Tibial artery (tissue), 4 donors: ENCODE measurements around the gene FAM241B.

Experiments used
- DNase-seq, 2 donors: peaks; one replicate each; pipeline ENCODE4 v3.0.0-alpha.2; 2019
- H3K27ac ChIP-seq, 2 donors: fragments of 200-600 bp; sonication (generic) in 1 of 2; 1 replicate in 1 of 2; 2 replicates in 1 of 2; pipeline ENCODE4 v1.5.1; 2018 to 2019; ENCODE audit warnings: mild to moderate bottlenecking in 1 of 2
- H3K27me3 ChIP-seq, 2 donors: fragments of 200-600 bp; sonication (generic) in 1 of 2; one replicate each; pipeline versions ENCODE4 v1.5.1 to v1.6.0; 2016 to 2019
- H3K36me3 ChIP-seq, 3 donors: fragments of 200-600 bp; sonication (generic) in 2 of 3; one replicate each; pipeline ENCODE4 v1.5.1; 2016 to 2019; ENCODE audit warnings: mild to moderate bottlenecking in 2 of 3
- H3K4me1 ChIP-seq, 4 donors: fragments of 200-600 bp; sonication (generic) in 2 of 4; 1 replicate in 3 of 4; 2 replicates in 1 of 4; pipeline ENCODE4 v1.5.1; 2016 to 2019
- H3K4me3 ChIP-seq, 2 donors: fragments of 200-600 bp; sonication (generic) in 1 of 2; 1 replicate in 1 of 2; 2 replicates in 1 of 2; pipeline ENCODE4 v1.5.1; 2018 to 2019; ENCODE audit warnings: mild to moderate bottlenecking in 2 of 2
- H3K9me3 ChIP-seq, 3 donors: fragments of 200-600 bp; sonication (generic) in 1 of 3; one replicate each; pipeline ENCODE4 v1.5.1; 2016 to 2019
- intact Hi-C: fragments of 100-400 bp; cut with DNase I; formaldehyde crosslinking; loops from one replicate; pipeline ENCODE4 v1.15.0; 2023; ENCODE audit warnings: low total_unique reads
- TF ChIP-seq, protein P1 (sequence below), 2 experiments: fragments of 200-600 bp in 1 of 2; fragments of 450-650 bp in 1 of 2; IDR thresholded peaks; one replicate each; pipeline ENCODE4 v1.5.1; 2017 to 2019; ENCODE audit warnings: antibody characterized with exemption in 2 of 2, mild to moderate bottlenecking in 1 of 2, moderate library complexity in 1 of 2

Gene FAM241B

DNA sequence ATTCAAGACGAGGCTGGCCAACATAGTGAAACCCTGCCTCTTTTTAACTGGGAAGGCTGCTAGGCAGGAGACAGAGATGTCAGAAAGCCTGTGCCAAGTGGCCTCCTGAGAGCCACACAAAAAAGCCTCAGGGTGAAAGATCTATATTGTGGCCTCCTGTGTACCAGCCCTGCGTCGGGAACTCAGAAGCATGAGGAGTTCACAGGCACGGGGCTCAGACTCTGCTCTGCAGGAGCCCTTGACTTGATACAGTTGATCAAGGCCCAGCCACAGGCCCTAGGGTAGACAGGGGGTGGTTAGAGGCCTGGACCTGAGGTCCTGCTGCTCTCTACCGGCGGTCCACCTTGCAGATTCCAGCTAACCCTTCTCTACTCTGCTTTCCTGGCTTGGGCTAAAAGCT, 30.2 kb downstream of the FAM241B start:
- DNase-seq: no peak
- Histone ChIP-seq H3K9me3 (no peaks in the 10 kb centered on the region), H3K4me3 (no peak overlapping the region), H3K27ac (no peak overlapping the region), H3K27me3 (peaks cover 0 to 14% of the 10 kb centered on the region in 2 donors), H3K4me1 (no peaks in the 10 kb centered on the region), H3K36me3 (no peaks in the 10 kb centered on the region)
- TF ChIP-seq, protein P1, sequence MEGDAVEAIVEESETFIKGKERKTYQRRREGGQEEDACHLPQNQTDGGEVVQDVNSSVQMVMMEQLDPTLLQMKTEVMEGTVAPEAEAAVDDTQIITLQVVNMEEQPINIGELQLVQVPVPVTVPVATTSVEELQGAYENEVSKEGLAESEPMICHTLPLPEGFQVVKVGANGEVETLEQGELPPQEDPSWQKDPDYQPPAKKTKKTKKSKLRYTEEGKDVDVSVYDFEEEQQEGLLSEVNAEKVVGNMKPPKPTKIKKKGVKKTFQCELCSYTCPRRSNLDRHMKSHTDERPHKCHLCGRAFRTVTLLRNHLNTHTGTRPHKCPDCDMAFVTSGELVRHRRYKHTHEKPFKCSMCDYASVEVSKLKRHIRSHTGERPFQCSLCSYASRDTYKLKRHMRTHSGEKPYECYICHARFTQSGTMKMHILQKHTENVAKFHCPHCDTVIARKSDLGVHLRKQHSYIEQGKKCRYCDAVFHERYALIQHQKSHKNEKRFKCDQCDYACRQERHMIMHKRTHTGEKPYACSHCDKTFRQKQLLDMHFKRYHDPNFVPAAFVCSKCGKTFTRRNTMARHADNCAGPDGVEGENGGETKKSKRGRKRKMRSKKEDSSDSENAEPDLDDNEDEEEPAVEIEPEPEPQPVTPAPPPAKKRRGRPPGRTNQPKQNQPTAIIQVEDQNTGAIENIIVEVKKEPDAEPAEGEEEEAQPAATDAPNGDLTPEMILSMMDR (IDR thresholded peaks at IDR 0.05): no peak
- intact Hi-C loops: no loop called here

DNA sequence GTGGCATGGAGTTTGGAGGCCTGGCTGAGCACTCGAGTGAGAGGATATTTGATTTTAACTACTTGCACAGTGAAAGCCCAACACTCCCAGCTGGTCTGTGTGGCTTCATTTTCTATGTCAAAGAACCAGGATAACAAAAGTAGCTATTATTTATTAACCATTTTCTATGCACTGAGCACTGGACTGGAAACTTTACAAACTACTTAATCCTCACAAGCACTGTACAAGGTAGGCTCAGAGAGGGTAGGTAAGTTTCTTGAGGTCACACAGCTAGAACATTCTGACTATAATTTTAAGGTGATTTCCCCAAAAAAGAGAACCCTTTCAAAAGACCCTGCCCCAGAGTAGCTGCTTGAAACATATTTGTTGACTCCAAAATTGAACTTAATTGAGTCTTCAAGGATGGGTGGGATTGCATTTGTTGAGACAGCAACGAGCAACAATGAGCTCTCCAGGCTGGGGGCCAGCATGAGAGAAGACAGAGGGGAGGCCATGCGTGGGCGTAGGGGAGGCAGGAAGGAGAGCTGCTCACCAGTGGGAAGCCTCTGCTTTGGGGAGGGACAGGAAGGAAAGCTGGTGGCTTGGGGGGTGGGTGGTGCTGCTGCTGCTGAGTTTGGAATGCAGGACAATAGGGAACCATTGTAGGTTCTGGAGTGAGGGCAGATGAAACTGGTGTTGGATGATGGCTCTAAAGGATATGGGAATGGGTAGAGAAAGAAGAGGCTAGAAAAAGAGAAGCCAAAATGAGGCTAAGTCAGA, 31.5 kb downstream of the FAM241B start:
- Histone ChIP-seq H3K27me3 (peaks cover 0 to 14% of the 10 kb centered on the region in 2 donors), H3K9me3 (no peaks in the 10 kb centered on the region), H3K27ac (no peak overlapping the region), H3K4me1 (no peaks in the 10 kb centered on the region), H3K36me3 (no peaks in the 10 kb centered on the region), H3K4me3 (no peak overlapping the region)
- DNase-seq: no peak
- intact Hi-C loops: no loop called here
- TF ChIP-seq, protein P1 (IDR thresholded peaks at IDR 0.05): no peak

DNA sequence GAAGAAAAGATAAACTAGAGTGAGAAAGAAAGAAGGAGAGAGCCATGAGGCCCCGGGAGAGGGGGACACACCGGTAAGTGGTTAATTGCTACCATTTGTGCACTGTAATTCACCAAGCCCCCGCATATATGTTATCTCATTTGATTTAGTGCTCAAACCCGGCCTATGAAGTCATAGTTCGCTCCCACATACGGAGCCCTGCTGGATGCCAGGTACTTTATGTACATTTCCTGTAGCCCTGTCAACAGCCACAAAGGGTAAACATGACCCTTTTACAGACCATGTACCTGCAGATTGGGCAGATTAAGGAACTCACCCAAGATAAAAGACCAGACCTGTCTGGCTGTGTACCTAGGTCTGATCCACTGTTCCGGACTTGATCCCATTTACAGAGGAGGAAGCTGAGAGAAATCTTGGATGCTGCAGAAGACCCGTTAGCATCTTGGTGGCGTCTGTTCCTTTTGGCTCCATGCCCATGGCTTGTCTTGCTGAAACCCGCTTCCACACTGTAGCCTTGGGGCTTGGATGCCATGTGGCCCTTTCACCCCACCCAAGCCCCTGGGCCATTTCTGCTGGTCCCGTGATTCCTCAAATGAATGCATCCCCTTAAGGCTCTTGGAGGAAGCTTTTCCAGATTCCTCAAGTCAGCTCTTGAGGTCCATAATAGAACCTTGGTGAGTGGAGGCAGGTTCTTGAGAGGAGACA, 32.3 kb downstream of the FAM241B start:
- H3K27ac ChIP-seq: no peak overlapping the region
- no peaks in the 10 kb centered on the region for H3K4me1 ChIP-seq
- H3K36me3 ChIP-seq: no peaks in the 10 kb centered on the region
- TF ChIP-seq, protein P1 (IDR thresholded peaks at IDR 0.05): no peak
- intact Hi-C loops: no loop called here
- peaks cover 0 to 13% of the 10 kb centered on the region in 2 donors for H3K27me3 ChIP-seq
- H3K4me3 ChIP-seq: no peak overlapping the region
- no peaks in the 10 kb centered on the region for H3K9me3 ChIP-seq
- DNase-seq: no peak

DNA sequence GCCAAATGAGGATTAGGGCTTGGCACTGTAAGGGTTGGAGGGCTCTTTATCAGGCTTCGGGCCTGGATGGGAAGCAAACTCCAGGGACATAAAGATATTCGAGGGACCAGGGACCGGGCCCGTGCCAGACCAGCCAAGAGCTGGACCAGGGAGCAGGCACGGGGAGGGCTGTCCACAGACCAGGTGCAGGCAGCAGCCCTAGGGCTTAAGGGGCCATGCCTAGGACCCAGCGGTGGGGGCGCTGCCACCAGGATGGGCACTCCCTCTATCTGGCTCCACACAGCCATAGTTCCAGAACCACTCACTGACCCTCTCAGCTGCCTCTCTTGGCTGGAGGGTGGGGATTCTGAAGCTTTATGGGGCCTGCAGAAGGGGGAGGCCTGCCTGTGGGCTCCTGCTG, 32.9 kb downstream of the FAM241B start:
- H3K4me1 ChIP-seq: no peaks in the 10 kb centered on the region
- H3K27ac ChIP-seq: no peak overlapping the region

DNA sequence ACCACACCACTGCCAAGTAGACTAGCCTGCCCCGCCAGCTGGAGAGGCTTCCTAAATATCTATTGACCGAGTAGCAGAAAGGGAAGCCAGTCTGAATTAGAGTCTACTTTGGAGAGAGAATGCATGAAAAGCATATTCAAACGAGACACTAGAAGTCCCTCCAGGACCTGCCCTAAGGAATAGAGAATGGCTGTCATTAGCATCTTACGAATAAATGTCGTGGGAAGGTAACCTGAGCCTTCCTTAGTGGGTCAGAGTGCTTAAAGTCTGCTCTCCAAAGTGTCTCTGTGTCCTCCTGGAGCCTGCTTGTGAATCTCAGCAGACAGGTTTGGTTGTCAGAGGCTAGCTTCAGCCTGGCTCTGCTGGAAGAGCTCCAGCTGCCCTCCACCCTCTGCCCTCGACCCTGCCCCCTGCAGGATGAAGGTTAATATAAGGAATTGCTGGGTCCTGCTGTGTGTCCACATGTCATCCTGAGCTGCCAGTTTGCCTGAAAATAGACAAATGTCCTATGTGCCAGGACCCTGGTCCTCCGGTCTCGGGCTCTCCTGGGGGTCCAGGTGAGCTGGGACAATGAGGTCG, 33.4 kb downstream of the FAM241B start:
- DNase-seq: no peak
- no peaks in the 10 kb centered on the region for H3K4me1 ChIP-seq
- no peaks in the 10 kb centered on the region for H3K36me3 ChIP-seq
- no peak overlapping the region for H3K4me3 ChIP-seq
- H3K27ac ChIP-seq: no peak overlapping the region
- H3K9me3 ChIP-seq: no peaks in the 10 kb centered on the region
- peaks cover 0 to 6% of the 10 kb centered on the region in 2 donors for H3K27me3 ChIP-seq
- TF ChIP-seq, protein P1 (IDR thresholded peaks at IDR 0.05): no peak
- intact Hi-C loops: no loop called here

More for the DNA sequence above, 32.9 kb downstream of the FAM241B start:
- peaks cover 0 to 8% of the 10 kb centered on the region in 2 donors for H3K27me3 ChIP-seq
- intact Hi-C loops: no loop called here
- no peak for DNase-seq
- no peaks in the 10 kb centered on the region for H3K36me3 ChIP-seq
- H3K4me3 ChIP-seq: no peak overlapping the region
- H3K9me3 ChIP-seq: no peaks in the 10 kb centered on the region
- TF ChIP-seq, protein P1 (IDR thresholded peaks at IDR 0.05): no peak
